Chondrocyte (in vitro differentiated cells): ENCODE results near the gene ZC2HC1C. TPM values are rescaled to one million over a fixed set of nuclear protein-coding genes. Genes with fewer than 3 reads are reported as not detected.

Source experiments
- DNase-seq: peaks from one replicate; pipeline ENCODE4 v3.0.0; 2021; ENCODE audit warnings: mixed read lengths, low spot score
- H3K27ac Mint-ChIP-seq: one replicate; pipeline ENCODE4 v1.8.0; 2021; ENCODE audit warnings: mild to moderate bottlenecking, moderate library complexity, mixed read lengths; ENCODE audit not compliant: unreplicated experiment
- H3K27me3 Mint-ChIP-seq: 2 replicates; pipeline ENCODE4 v1.8.0; 2021; ENCODE audit warnings: low read depth, mixed read lengths
- H3K36me3 Mint-ChIP-seq: 2 replicates; pipeline ENCODE4 v1.8.0; 2021; ENCODE audit warnings: low read depth, mixed read lengths
- H3K4me1 Mint-ChIP-seq: 2 replicates; pipeline ENCODE4 v1.8.0; 2021; ENCODE audit warnings: low read depth, mild to moderate bottlenecking, mixed read lengths
- H3K4me3 Mint-ChIP-seq: one replicate; pipeline ENCODE4 v1.8.0; 2021; ENCODE audit warnings: mild to moderate bottlenecking, moderate library complexity, mixed read lengths; ENCODE audit not compliant: unreplicated experiment
- H3K9me3 Mint-ChIP-seq: 2 replicates; pipeline ENCODE4 v1.8.0; 2021; ENCODE audit warnings: low read depth, mixed read lengths
- CTCF ChIP-seq: fragments of 200-600 bp; sonication (generic); IDR thresholded peaks from 2 replicates; pipeline ENCODE4 v1.5.0; 2021; ENCODE audit warnings: antibody characterized with exemption, mild to moderate bottlenecking, moderate library complexity
- total RNA-seq: library from RNA; stranded (reverse); gene quantifications from 3 replicates; pipeline ENCODE4 v1.2.1, GENCODE V29; 2021

Gene ZC2HC1C
- total RNA-seq, 1 donor from 2014 or later = 0.62 TPM

DNA sequence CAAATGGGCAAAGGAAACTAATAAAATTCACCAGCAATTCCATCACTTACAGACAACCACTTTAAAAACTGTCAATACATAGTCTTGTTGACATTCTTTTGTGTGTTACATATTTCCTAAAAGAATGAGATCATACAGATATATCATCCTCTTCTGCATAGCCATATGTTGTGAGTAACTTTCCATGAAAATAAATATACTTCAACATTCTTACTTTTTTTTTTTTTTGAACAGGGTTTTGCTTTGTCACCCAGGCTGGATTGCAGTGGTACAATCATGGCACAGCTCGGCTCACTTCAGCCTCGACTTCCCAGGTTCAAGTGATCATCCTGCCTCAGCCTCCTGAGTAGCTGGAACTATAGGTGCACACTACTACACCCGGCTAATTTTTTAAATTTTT is 20.9 kb downstream of the ZC2HC1C start:
- Mint-ChIP-seq H3K4me1 (peaks cover 2% of the 10 kb centered on the region), H3K9me3 (no peaks in the 10 kb centered on the region), H3K27ac (no peak overlapping the region), H3K4me3 (no peak overlapping the region), H3K36me3 (peaks cover 17% of the 10 kb centered on the region), H3K27me3 (no peaks in the 10 kb centered on the region)
- DNase-seq = no peak
- no peak for TF ChIP-seq CTCF

DNA sequence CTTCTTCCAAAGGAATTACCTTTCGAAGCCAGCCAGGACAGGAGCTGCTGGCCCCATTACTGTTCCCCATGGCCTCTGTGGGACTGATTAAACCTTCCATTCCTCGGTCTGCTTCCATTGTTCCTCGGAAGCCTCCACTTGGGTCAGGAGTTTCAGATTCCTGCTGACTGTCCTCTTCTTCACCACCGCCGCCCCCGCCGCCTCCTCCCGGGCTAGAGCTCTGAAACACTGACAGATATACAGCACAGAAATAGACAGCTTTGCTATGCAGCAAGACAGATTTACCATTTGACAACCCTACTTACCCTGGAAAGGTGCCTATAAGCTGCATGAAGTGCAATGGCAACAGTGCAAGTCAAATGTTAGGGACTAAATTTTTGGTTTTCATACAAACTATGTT is 21.8 kb downstream of the ZC2HC1C start:
- H3K27me3 Mint-ChIP-seq = no peaks in the 10 kb centered on the region
- no peak for TF ChIP-seq CTCF
- H3K4me1 Mint-ChIP-seq = peaks cover 2% of the 10 kb centered on the region
- H3K9me3 Mint-ChIP-seq = no peaks in the 10 kb centered on the region
- H3K36me3 Mint-ChIP-seq = peaks cover 18% of the 10 kb centered on the region
- DNase-seq = no peak
- no peak overlapping the region for H3K27ac Mint-ChIP-seq
- H3K4me3 Mint-ChIP-seq = no peak overlapping the region

DNA sequence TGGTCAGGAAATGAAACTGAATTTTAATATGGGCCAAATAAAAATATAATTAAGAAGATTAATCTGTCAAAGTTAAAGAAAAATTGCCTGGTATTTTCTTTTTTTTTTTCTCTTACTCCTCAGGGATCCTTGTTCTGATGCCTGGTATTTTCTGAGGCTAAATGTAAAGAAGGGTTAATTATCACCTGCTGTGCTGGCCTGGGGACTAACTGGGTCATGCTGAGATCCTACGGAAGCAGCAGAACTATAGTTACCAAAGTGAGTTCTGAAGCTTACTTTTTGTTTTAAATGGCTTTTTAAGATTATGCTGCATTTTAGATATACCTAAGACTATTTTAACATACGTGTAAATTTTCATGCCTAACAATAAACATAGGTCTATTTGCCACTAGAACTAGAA is 23.3 kb downstream of the ZC2HC1C start:
- TF ChIP-seq CTCF = no peak
- H3K27me3 Mint-ChIP-seq = no peaks in the 10 kb centered on the region
- no peak overlapping the region for H3K4me3 Mint-ChIP-seq
- H3K27ac Mint-ChIP-seq = no peak overlapping the region
- H3K36me3 Mint-ChIP-seq = peaks cover 16% of the 10 kb centered on the region
- DNase-seq = no peak
- peaks cover 2% of the 10 kb centered on the region for H3K4me1 Mint-ChIP-seq
- no peaks in the 10 kb centered on the region for H3K9me3 Mint-ChIP-seq

DNA sequence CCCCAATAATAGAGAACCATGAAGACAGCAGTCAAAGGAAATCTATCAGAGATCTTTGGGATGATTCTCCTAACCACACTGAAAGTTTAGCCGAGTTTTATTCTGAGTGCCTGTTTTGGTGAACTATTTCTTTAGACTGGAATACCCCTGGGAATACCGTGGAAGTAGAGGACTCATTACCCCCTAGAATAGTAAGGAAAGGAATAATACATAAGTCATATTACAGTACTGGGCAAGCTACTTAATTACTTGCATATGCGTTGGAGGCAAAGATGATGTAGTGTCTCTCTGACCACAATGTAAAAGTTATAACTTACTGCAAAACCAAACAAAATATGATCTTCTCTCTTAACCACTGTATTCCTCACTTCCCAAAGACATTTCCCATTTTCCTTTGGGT is 25.5 kb downstream of the ZC2HC1C start:
- Mint-ChIP-seq H3K27ac (no peak overlapping the region), H3K9me3 (no peaks in the 10 kb centered on the region), H3K4me1 (peaks cover 2% of the 10 kb centered on the region), H3K36me3 (peaks cover 28% of the 10 kb centered on the region), H3K4me3 (no peak overlapping the region), H3K27me3 (no peaks in the 10 kb centered on the region)
- no peak for DNase-seq
- no peak for TF ChIP-seq CTCF

DNA sequence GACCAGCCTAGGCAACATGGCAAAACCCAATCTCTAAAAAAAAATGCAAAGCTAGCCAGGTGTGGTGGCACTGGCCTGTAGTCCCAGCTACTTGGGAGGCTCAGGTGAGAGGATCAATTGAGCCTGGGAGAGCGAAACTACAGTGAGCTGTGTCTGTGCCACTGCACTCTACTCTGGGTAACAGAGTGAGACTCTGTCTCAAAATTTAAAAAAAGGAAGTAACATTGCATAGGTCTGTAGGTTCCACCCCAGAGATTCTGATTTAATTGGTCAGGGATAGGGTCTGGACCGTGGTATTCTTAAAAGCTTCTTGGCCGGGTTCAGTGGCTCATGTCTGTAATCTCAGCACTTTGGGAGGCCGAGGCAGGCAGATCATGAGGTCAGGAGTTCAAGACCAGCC is 26.2 kb downstream of the ZC2HC1C start:
- peaks cover 32% of the 10 kb centered on the region for H3K36me3 Mint-ChIP-seq

More for the DNA sequence above, 26.2 kb downstream of the ZC2HC1C start:
- no peaks in the 10 kb centered on the region for H3K4me1 Mint-ChIP-seq
- no peak for DNase-seq
- H3K9me3 Mint-ChIP-seq = no peaks in the 10 kb centered on the region
- H3K27ac Mint-ChIP-seq = no peak overlapping the region
- no peak overlapping the region for H3K4me3 Mint-ChIP-seq
- no peaks in the 10 kb centered on the region for H3K27me3 Mint-ChIP-seq
- no peak for TF ChIP-seq CTCF
